ENCODE results near the gene ADGRG3.

The ADGRG3 gene

DNA sequence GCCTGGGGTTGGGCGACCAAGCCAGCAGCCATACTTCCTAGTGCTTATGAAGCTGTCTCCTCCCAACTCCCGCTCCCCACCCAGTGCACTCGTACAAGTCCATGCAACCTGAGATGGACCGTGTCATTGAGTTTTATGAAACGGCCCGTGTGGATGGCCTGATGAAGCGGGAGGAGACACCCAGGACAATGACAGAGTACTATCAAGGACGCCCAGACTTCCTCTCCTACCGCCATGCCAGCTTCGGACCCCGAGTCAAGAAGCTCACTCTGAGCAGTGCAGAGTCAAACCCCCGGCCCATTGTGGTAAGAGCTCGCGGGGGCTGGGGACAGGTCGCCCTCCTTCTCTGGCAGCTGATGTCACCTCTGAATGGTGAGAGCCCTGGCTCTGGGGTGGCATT is 56.4 kb downstream of the ADGRG3 start:
- no peak overlapping the region for H4K91ac ChIP-seq (ENCODE audit: low read length)
- H2BK120ac ChIP-seq (ENCODE audit: low read depth, low read length), result no peak overlapping the region
- no peak overlapping the region for H3K4me2 ChIP-seq (ENCODE audit: low read length, poor library complexity, severe bottlenecking)
- H2BK5ac ChIP-seq (ENCODE audit: low read depth, low read length, poor library complexity, severe bottlenecking), result no peak overlapping the region
- H3K18ac ChIP-seq (ENCODE audit: low read depth in 1 of 2, low read length in 2 of 2), result no peak overlapping the region
- no peak overlapping the region for H2BK12ac ChIP-seq (ENCODE audit: low read length in 2 of 2)
- H3K9ac ChIP-seq (ENCODE audit: low read length), result no peak overlapping the region
- no peak overlapping the region for H3K4me3 ChIP-seq (ENCODE audit: insufficient read depth in 1 of 2, low read depth in 1 of 2, low read length in 2 of 2)
- no peaks in the 10 kb centered on the region for H3K36me3 ChIP-seq (ENCODE audit: control insufficient read depth in 1 of 2, insufficient read depth in 2 of 2, low read depth in 1 of 2, low read length in 2 of 2)
- no peak overlapping the region for H3K27ac ChIP-seq (ENCODE audit: low read length, poor library complexity, severe bottlenecking)
- H3K27me3 ChIP-seq (ENCODE audit: control insufficient read depth in 1 of 2, insufficient read depth in 1 of 2, low read length in 2 of 2), result peaks cover 0 to 10% of the 10 kb centered on the region in 2 experiments
- H3K23ac ChIP-seq (ENCODE audit: low read length in 2 of 2), result no peak overlapping the region
- WGBS, result 91% methylated on average over 15 of the region's 15 CpGs
- H3K4ac ChIP-seq (ENCODE audit: low read depth in 1 of 2, low read length in 2 of 2), result no peak overlapping the region
- no peaks in the 10 kb centered on the region for H3K79me1 ChIP-seq (replicated peaks; ENCODE audit: low read length, poor library complexity, severe bottlenecking)
- H3K14ac ChIP-seq (ENCODE audit: low read length in 2 of 2), result no peak overlapping the region
- H2BK15ac ChIP-seq (ENCODE audit: low read depth, poor library complexity, severe bottlenecking), result no peak overlapping the region
- H3K4me1 ChIP-seq (ENCODE audit: control insufficient read depth, insufficient read depth, low read depth, low read length), result no peaks in the 10 kb centered on the region
- no peak overlapping the region for H2AK5ac ChIP-seq (ENCODE audit: low read length, severe bottlenecking)
- H2AFZ ChIP-seq (ENCODE audit: low read depth, low read length), result no peak overlapping the region
- no peaks in the 10 kb centered on the region for H3K9me3 ChIP-seq (ENCODE audit: control insufficient read depth, low read length)
- H4K8ac ChIP-seq (ENCODE audit: low read length), result no peak overlapping the region
- no peak for DNase-seq

DNA sequence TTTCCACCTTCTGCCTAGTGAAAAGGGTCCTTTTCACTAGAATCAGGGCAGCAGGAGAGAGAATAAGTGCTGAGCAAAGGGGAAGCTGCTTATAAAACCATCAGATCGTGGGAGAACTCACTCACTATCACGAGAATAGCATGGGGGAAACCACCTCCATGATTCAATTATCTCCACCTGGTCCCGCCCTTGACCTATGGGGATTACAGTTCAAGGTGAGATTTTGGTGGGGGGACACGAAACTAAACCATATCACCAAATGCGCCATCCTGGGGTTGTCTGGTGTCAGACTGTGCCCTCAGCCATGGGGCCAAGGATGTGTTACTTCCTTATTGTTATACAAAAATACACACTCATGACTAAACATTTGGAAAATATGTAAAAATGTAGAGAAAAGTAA is 57.0 kb downstream of the ADGRG3 start:
- H4K91ac ChIP-seq (ENCODE audit: low read length), result no peak overlapping the region
- no peaks in the 10 kb centered on the region for H3K9me3 ChIP-seq (ENCODE audit: control insufficient read depth, low read length)
- H2AK5ac ChIP-seq (ENCODE audit: low read length, severe bottlenecking), result no peak overlapping the region
- H3K4me2 ChIP-seq (ENCODE audit: low read length, poor library complexity, severe bottlenecking), result no peak overlapping the region
- no peak overlapping the region for H2BK120ac ChIP-seq (ENCODE audit: low read depth, low read length)
- H2BK15ac ChIP-seq (ENCODE audit: low read depth, poor library complexity, severe bottlenecking), result no peak overlapping the region
- no peak overlapping the region for H3K14ac ChIP-seq (ENCODE audit: low read length in 2 of 2)
- DNase-seq, result no peak
- no peak overlapping the region for H3K9ac ChIP-seq (ENCODE audit: low read length)
- H2BK12ac ChIP-seq (ENCODE audit: low read length in 2 of 2), result no peak overlapping the region
- no peak overlapping the region for H3K4me3 ChIP-seq (ENCODE audit: insufficient read depth in 1 of 2, low read depth in 1 of 2, low read length in 2 of 2)
- no peak overlapping the region for H4K8ac ChIP-seq (ENCODE audit: low read length)
- no peak overlapping the region for H2AFZ ChIP-seq (ENCODE audit: low read depth, low read length)
- H3K18ac ChIP-seq (ENCODE audit: low read depth in 1 of 2, low read length in 2 of 2), result no peak overlapping the region
- H3K4me1 ChIP-seq (ENCODE audit: control insufficient read depth, insufficient read depth, low read depth, low read length), result no peaks in the 10 kb centered on the region
- H3K4ac ChIP-seq (ENCODE audit: low read depth in 1 of 2, low read length in 2 of 2), result no peak overlapping the region
- 66% methylated on average over 5 of the region's 5 CpGs for WGBS
- H3K36me3 ChIP-seq (ENCODE audit: control insufficient read depth in 1 of 2, insufficient read depth in 2 of 2, low read depth in 1 of 2, low read length in 2 of 2), result no peaks in the 10 kb centered on the region
- no peaks in the 10 kb centered on the region for H3K79me1 ChIP-seq (replicated peaks; ENCODE audit: low read length, poor library complexity, severe bottlenecking)
- H2BK5ac ChIP-seq (ENCODE audit: low read depth, low read length, poor library complexity, severe bottlenecking), result no peak overlapping the region
- peaks cover 0 to 10% of the 10 kb centered on the region in 2 experiments for H3K27me3 ChIP-seq (ENCODE audit: control insufficient read depth in 1 of 2, insufficient read depth in 1 of 2, low read length in 2 of 2)
- H3K23ac ChIP-seq (ENCODE audit: low read length in 2 of 2), result no peak overlapping the region
- H3K27ac ChIP-seq (ENCODE audit: low read length, poor library complexity, severe bottlenecking), result no peak overlapping the region

DNA sequence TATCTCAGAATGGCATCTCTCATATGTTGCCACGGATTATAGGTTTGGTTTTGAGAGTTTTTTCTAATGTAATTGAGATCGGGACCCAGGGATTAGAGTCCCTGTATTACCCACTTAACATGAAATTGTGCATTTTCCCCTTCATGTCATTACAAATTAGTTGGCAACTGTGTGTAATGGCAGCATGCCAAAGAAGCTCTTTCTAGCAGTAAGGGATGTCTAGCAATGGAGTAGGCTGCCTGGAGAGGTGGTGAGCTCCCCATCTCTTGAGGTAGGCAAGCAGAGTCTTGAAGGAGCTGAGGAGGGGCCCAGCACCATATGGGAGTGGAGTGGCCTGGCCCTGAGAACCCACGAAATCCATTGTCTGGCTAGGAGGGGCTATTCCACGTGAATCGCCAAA is 57.4 kb downstream of the ADGRG3 start:
- H3K4ac ChIP-seq (ENCODE audit: low read depth in 1 of 2, low read length in 2 of 2), result no peak overlapping the region
- H2BK120ac ChIP-seq (ENCODE audit: low read depth, low read length), result no peak overlapping the region
- H3K4me1 ChIP-seq (ENCODE audit: control insufficient read depth, insufficient read depth, low read depth, low read length), result no peaks in the 10 kb centered on the region
- no peak overlapping the region for H3K9ac ChIP-seq (ENCODE audit: low read length)
- H3K18ac ChIP-seq (ENCODE audit: low read depth in 1 of 2, low read length in 2 of 2), result no peak overlapping the region
- no peak overlapping the region for H2BK12ac ChIP-seq (ENCODE audit: low read length in 2 of 2)
- no peak overlapping the region for H2BK5ac ChIP-seq (ENCODE audit: low read depth, low read length, poor library complexity, severe bottlenecking)
- 84% methylated on average over 3 of the region's 5 CpGs for WGBS
- no peaks in the 10 kb centered on the region for H3K79me1 ChIP-seq (replicated peaks; ENCODE audit: low read length, poor library complexity, severe bottlenecking)
- H4K91ac ChIP-seq (ENCODE audit: low read length), result no peak overlapping the region
- H4K8ac ChIP-seq (ENCODE audit: low read length), result no peak overlapping the region
- H2BK15ac ChIP-seq (ENCODE audit: low read depth, poor library complexity, severe bottlenecking), result no peak overlapping the region
- no peak overlapping the region for H3K4me3 ChIP-seq (ENCODE audit: insufficient read depth in 1 of 2, low read depth in 1 of 2, low read length in 2 of 2)
- H3K23ac ChIP-seq (ENCODE audit: low read length in 2 of 2), result no peak overlapping the region
- H2AK5ac ChIP-seq (ENCODE audit: low read length, severe bottlenecking), result no peak overlapping the region
- H3K9me3 ChIP-seq (ENCODE audit: control insufficient read depth, low read length), result no peaks in the 10 kb centered on the region
- H3K27ac ChIP-seq (ENCODE audit: low read length, poor library complexity, severe bottlenecking), result no peak overlapping the region
- H3K36me3 ChIP-seq (ENCODE audit: control insufficient read depth in 1 of 2, insufficient read depth in 2 of 2, low read depth in 1 of 2, low read length in 2 of 2), result no peaks in the 10 kb centered on the region
- no peak overlapping the region for H2AFZ ChIP-seq (ENCODE audit: low read depth, low read length)
- H3K27me3 ChIP-seq (ENCODE audit: control insufficient read depth in 1 of 2, insufficient read depth in 1 of 2, low read length in 2 of 2), result peaks cover 0 to 10% of the 10 kb centered on the region in 2 experiments
- no peak for DNase-seq
- H3K4me2 ChIP-seq (ENCODE audit: low read length, poor library complexity, severe bottlenecking), result no peak overlapping the region
- no peak overlapping the region for H3K14ac ChIP-seq (ENCODE audit: low read length in 2 of 2)

DNA sequence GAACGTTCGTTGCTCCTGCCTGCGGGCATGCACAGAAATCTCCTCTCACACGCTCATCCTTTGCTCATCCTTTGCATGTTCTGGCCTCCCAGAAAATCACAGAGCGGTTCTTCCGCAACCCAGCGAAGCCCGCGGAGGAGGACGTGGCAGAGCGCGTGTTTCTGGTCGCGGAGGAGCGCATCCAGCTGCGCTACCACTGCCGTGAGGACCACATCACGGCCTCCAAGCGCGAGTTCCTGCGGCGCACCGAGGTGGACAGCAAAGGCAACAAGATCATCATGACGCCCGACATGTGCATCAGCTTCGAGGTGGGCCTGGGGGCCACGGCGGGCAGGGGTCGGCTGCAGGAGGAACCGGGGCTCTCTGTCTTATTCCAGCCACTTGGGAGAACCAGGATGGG is 57.9 kb downstream of the ADGRG3 start:
- no peak overlapping the region for H3K4ac ChIP-seq (ENCODE audit: low read depth in 1 of 2, low read length in 2 of 2)
- no peak overlapping the region for H2BK120ac ChIP-seq (ENCODE audit: low read depth, low read length)
- H3K4me1 ChIP-seq (ENCODE audit: control insufficient read depth, insufficient read depth, low read depth, low read length), result no peaks in the 10 kb centered on the region
- DNase-seq, result no peak
- H4K8ac ChIP-seq (ENCODE audit: low read length), result no peak overlapping the region
- peaks cover 0 to 13% of the 10 kb centered on the region in 2 experiments for H3K27me3 ChIP-seq (ENCODE audit: control insufficient read depth in 1 of 2, insufficient read depth in 1 of 2, low read length in 2 of 2)
- no peak overlapping the region for H3K14ac ChIP-seq (ENCODE audit: low read length in 2 of 2)
- H2BK15ac ChIP-seq (ENCODE audit: low read depth, poor library complexity, severe bottlenecking), result no peak overlapping the region
- WGBS, result 95% methylated on average over 30 of the region's 30 CpGs
- H3K27ac ChIP-seq (ENCODE audit: low read length, poor library complexity, severe bottlenecking), result no peak overlapping the region
- H2BK12ac ChIP-seq (ENCODE audit: low read length in 2 of 2), result no peak overlapping the region
- H2AK5ac ChIP-seq (ENCODE audit: low read length, severe bottlenecking), result no peak overlapping the region
- H2BK5ac ChIP-seq (ENCODE audit: low read depth, low read length, poor library complexity, severe bottlenecking), result no peak overlapping the region
- no peak overlapping the region for H2AFZ ChIP-seq (ENCODE audit: low read depth, low read length)
- H3K9ac ChIP-seq (ENCODE audit: low read length), result no peak overlapping the region
- no peak overlapping the region for H3K4me3 ChIP-seq (ENCODE audit: insufficient read depth in 1 of 2, low read depth in 1 of 2, low read length in 2 of 2)
- H3K23ac ChIP-seq (ENCODE audit: low read length in 2 of 2), result no peak overlapping the region
- H3K36me3 ChIP-seq (ENCODE audit: control insufficient read depth in 1 of 2, insufficient read depth in 2 of 2, low read depth in 1 of 2, low read length in 2 of 2), result no peaks in the 10 kb centered on the region
- no peak overlapping the region for H4K91ac ChIP-seq (ENCODE audit: low read length)
- H3K18ac ChIP-seq (ENCODE audit: low read depth in 1 of 2, low read length in 2 of 2), result no peak overlapping the region
- H3K79me1 ChIP-seq (replicated peaks; ENCODE audit: low read length, poor library complexity, severe bottlenecking), result no peaks in the 10 kb centered on the region
- H3K9me3 ChIP-seq (ENCODE audit: control insufficient read depth, low read length), result no peaks in the 10 kb centered on the region
- H3K4me2 ChIP-seq (ENCODE audit: low read length, poor library complexity, severe bottlenecking), result no peak overlapping the region
